Uterus (tissue), 4 donors: ENCODE results near the gene GABRR3. TPM values are rescaled to one million over a fixed set of nuclear protein-coding genes. Genes with fewer than 3 reads are reported as not detected.

Experiments
- DNase-seq, 2 donors: peaks; one replicate each; pipeline ENCODE4 v3.0.0-alpha.2; 2019 to 2020
- H3K27ac ChIP-seq, 2 donors: fragments of 200-600 bp; sonication (generic); 1 replicate in 1 of 2; 2 replicates in 1 of 2; pipeline ENCODE4 v1.5.1; 2016 to 2018
- H3K27me3 ChIP-seq, 2 donors: fragments of 200-600 bp; sonication (generic); one replicate each; pipeline ENCODE4 v1.5.1; 2018 to 2019; ENCODE audit warnings: control low read depth in 1 of 2
- H3K36me3 ChIP-seq, 2 donors: fragments of 200-600 bp; sonication (generic); one replicate each; pipeline ENCODE4 v1.5.1; 2019; ENCODE audit warnings: control low read depth in 1 of 2
- H3K4me1 ChIP-seq, 2 donors: fragments of 200-600 bp; sonication (generic); one replicate each; pipeline ENCODE4 v1.5.1; 2018 to 2019; ENCODE audit warnings: control low read depth in 1 of 2
- H3K4me3 ChIP-seq, 2 donors: fragments of 200-600 bp; sonication (generic); 1 replicate in 1 of 2; 2 replicates in 1 of 2; pipeline ENCODE4 v1.5.1; 2018 to 2019; ENCODE audit warnings: mild to moderate bottlenecking in 1 of 2
- H3K9me3 ChIP-seq, 2 donors: fragments of 200-600 bp; sonication (generic); one replicate each; pipeline ENCODE4 v1.5.1; 2019; ENCODE audit warnings: control low read depth in 1 of 2
- POLR2A ChIP-seq, 2 donors: fragments of 450-650 bp; IDR thresholded peaks; one replicate each; pipeline ENCODE4 v1.6.1; 2016; ENCODE audit warnings: antibody characterized with exemption in 2 of 2, mild to moderate bottlenecking in 1 of 2, moderate library complexity in 1 of 2
- intact Hi-C: fragments of 100-400 bp; cut with DNase I; formaldehyde crosslinking; loops from one replicate; pipeline ENCODE4 v1.15.1; 2023; ENCODE audit warnings: low total_unique reads
- total RNA-seq, 4 donors: library from RNA; depleted of rRNA in 3 of 4; stranded (reverse); fragments of >200 nt in 3 of 4; gene quantifications; one replicate each; pipeline versions ENCODE4 v1.1.0 to v1.2.4, GENCODE V29; 2014 to 2023
- TF ChIP-seq, protein P1 (sequence below), 4 experiments: fragments of 200-600 bp in 2 of 4; fragments of 450-650 bp in 2 of 4; sonication (generic) in 2 of 4; IDR thresholded peaks; one replicate each; pipeline ENCODE4 v1.5.1; 2016 to 2019; ENCODE audit warnings: antibody characterized with exemption in 4 of 4, mild to moderate bottlenecking in 2 of 4, moderate library complexity in 1 of 4
- donor health status: DM: yes; HTN: yes; CAD: no.

GABRR3 gene
- not detected for total RNA-seq

GRCh38 chr3:98035208-98035607, at the start of gene GABRR3:
Gene GABRR3, minus strand, starts transcription at chr3:98035315. Its CDS starts 328 bp downstream, at chr3:98034987.
- intact Hi-C loops: no loop called here
- H3K36me3 ChIP-seq: no peaks in the 10 kb centered on the region
- H3K4me1 ChIP-seq: no peaks in the 10 kb centered on the region
- TF ChIP-seq, protein P1, sequence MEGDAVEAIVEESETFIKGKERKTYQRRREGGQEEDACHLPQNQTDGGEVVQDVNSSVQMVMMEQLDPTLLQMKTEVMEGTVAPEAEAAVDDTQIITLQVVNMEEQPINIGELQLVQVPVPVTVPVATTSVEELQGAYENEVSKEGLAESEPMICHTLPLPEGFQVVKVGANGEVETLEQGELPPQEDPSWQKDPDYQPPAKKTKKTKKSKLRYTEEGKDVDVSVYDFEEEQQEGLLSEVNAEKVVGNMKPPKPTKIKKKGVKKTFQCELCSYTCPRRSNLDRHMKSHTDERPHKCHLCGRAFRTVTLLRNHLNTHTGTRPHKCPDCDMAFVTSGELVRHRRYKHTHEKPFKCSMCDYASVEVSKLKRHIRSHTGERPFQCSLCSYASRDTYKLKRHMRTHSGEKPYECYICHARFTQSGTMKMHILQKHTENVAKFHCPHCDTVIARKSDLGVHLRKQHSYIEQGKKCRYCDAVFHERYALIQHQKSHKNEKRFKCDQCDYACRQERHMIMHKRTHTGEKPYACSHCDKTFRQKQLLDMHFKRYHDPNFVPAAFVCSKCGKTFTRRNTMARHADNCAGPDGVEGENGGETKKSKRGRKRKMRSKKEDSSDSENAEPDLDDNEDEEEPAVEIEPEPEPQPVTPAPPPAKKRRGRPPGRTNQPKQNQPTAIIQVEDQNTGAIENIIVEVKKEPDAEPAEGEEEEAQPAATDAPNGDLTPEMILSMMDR (IDR thresholded peaks at IDR 0.05): no peak
- no peak for TF ChIP-seq POLR2A (IDR thresholded peaks at IDR 0.05)
- no peak within 1 kb of the TSS for H3K27ac ChIP-seq
- H3K9me3 ChIP-seq: no peaks in the 10 kb centered on the region
- peaks cover 0 to 4% of the 10 kb centered on the region in 2 donors for H3K27me3 ChIP-seq
- no peak for DNase-seq
- no peak within 1 kb of the TSS for H3K4me3 ChIP-seq

DNA sequence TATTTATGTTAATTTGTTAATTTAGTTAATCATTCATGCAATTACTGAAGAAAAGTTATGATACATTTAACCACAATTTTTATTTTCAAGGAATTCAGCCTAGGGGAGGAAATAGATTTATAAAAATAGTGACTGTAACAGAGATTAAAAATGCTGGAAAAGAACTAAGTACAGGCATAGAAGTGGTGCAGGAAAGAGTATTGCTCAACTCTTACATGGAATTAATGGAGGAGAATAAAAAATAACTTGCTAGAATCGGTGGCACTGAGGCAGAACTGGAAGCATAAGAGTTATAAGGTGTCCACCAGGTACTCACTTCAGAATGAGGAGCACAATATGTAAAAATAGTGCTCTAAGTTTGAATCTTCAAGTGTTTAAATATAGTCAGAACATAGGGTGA, 38.4 kb upstream of the GABRR3 start:
- no peak overlapping the region for H3K27ac ChIP-seq
- intact Hi-C loops: no loop called here
- no peaks in the 10 kb centered on the region for H3K9me3 ChIP-seq
- H3K4me3 ChIP-seq: no peak overlapping the region
- H3K4me1 ChIP-seq: no peaks in the 10 kb centered on the region
- no peak for DNase-seq
- TF ChIP-seq, protein P1 (IDR thresholded peaks at IDR 0.05): no peak
- no peak for TF ChIP-seq POLR2A (IDR thresholded peaks at IDR 0.05)
- H3K27me3 ChIP-seq: no peaks in the 10 kb centered on the region
- H3K36me3 ChIP-seq: no peaks in the 10 kb centered on the region

DNA sequence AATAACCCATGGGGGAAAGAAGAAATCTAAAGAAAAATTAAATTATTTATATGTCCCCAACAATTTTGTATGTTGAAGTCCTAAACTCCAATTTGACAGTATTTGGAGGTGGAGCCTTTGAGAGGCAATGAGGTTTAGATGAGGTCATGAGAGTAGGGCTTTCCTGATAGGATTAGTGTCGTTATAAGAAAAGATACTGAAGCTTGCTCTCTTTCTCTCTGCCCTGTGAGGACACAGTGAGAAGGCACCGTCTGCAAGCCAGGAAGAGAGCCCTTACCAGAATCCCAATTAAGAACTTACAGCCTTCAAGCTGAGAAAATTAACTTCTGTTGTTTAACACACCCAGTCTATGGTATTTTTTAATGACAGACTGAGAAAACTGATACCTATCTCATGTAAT, 35.7 kb upstream of the GABRR3 start:
- DNase-seq: no peak
- H3K27ac ChIP-seq: no peak overlapping the region
- no peaks in the 10 kb centered on the region for H3K4me1 ChIP-seq
- H3K4me3 ChIP-seq: no peak overlapping the region
- intact Hi-C loops: no loop called here
- no peak for TF ChIP-seq POLR2A (IDR thresholded peaks at IDR 0.05)
- TF ChIP-seq, protein P1 (IDR thresholded peaks at IDR 0.05): no peak
- H3K9me3 ChIP-seq: no peaks in the 10 kb centered on the region
- H3K27me3 ChIP-seq: no peaks in the 10 kb centered on the region
- no peaks in the 10 kb centered on the region for H3K36me3 ChIP-seq

GRCh38 chr3:98068824-98069223, 33.7 kb upstream of the GABRR3 start:
- TF ChIP-seq, protein P1 (IDR thresholded peaks at IDR 0.05): no peak
- no peak for TF ChIP-seq POLR2A (IDR thresholded peaks at IDR 0.05)
- no peaks in the 10 kb centered on the region for H3K9me3 ChIP-seq
- no peaks in the 10 kb centered on the region for H3K36me3 ChIP-seq
- intact Hi-C loops: no loop called here
- no peak for DNase-seq
- H3K27ac ChIP-seq: no peak overlapping the region
- H3K27me3 ChIP-seq: no peaks in the 10 kb centered on the region
- H3K4me1 ChIP-seq: no peaks in the 10 kb centered on the region
- no peak overlapping the region for H3K4me3 ChIP-seq

DNA sequence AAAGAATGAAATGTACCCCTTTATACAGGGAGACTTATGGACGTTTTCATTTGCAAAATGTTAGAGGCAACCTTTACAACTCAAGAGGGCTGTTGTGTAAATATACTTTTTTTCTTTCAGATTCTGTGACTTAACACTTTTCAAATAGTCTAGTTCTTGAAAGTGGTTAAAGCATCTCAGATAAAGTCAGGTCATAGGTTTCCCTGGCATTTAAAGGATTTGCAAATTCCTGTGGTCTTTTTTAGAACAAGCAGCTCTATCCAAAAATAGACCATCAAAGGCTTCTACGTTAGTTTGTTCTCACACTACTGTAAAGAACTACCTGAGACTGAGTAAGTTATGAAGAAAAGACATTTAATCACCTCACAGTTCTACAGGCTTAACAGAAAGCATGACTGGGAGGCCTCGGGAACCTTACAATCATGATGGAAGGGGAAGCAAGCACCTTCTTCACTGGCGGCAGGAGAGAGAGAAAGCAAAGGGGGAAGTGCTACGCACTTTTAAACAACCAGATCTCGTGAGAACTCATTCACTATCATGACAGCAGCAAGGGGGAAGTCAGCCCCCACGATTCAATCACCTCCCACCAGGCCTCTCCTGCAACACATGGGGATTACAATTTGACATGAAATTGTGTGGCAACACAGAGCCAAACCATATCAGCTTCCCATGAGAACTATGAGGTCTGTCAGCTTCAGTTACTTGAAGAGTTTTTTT, 23.3 kb upstream of the GABRR3 start:
- no peaks in the 10 kb centered on the region for H3K9me3 ChIP-seq
- no peak for TF ChIP-seq POLR2A (IDR thresholded peaks at IDR 0.05)
- TF ChIP-seq, protein P1 (IDR thresholded peaks at IDR 0.05): no peak

More for the DNA sequence above, 23.3 kb upstream of the GABRR3 start:
- no peak overlapping the region for H3K27ac ChIP-seq
- H3K4me1 ChIP-seq: no peaks in the 10 kb centered on the region
- no peaks in the 10 kb centered on the region for H3K27me3 ChIP-seq
- H3K4me3 ChIP-seq: no peak overlapping the region
- no peak for DNase-seq
- no peaks in the 10 kb centered on the region for H3K36me3 ChIP-seq
- intact Hi-C loops: no loop called here
